ENCODE measurements around the gene DRD5.

The DRD5 gene

DNA sequence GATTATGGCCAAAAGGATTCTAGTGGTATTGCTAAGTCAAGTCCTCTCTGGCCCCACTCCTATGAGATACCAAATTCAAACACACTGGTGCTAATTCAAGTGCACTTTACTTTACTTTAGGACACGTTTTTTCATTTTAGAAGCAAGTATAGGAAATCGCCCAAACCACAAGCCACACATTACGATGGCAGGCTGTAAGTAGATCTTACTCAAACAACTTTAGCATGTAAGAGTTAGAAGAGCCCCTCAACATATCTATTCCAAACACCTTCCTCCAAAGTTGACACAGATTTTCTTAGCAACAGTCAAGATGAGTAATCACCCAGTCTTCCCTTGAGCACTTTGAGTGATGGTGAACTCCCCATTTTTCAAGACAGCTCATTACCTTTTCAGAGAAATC is 43.6 kb downstream of the DRD5 start:
- no peak for DNase-seq (ENCODE audit: low read depth)

DNA sequence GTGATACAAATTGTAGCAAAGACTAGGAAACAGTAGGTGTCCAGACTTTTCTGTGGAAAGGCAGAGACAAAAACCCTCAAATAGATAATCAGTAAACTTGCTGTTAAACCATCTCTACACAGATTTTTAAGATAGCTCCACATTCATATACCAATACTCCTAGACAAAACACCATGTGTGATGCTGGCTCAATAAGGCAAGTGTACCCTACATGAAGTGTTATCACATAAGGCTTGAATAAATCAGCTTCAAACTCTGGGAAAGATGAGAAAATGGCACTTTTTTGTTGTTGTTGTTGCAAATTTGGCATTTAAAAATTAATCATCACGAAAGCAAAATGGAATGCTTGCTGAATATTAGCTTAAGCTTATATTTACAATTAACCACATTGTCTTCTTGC is 45.1 kb downstream of the DRD5 start:
- H3K4me3 ChIP-seq (ENCODE audit: low read depth, low read length) = no peak overlapping the region
- TF ChIP-seq, protein P1, sequence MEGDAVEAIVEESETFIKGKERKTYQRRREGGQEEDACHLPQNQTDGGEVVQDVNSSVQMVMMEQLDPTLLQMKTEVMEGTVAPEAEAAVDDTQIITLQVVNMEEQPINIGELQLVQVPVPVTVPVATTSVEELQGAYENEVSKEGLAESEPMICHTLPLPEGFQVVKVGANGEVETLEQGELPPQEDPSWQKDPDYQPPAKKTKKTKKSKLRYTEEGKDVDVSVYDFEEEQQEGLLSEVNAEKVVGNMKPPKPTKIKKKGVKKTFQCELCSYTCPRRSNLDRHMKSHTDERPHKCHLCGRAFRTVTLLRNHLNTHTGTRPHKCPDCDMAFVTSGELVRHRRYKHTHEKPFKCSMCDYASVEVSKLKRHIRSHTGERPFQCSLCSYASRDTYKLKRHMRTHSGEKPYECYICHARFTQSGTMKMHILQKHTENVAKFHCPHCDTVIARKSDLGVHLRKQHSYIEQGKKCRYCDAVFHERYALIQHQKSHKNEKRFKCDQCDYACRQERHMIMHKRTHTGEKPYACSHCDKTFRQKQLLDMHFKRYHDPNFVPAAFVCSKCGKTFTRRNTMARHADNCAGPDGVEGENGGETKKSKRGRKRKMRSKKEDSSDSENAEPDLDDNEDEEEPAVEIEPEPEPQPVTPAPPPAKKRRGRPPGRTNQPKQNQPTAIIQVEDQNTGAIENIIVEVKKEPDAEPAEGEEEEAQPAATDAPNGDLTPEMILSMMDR (conservative IDR thresholded peaks at IDR 0.05; ENCODE audit: low read depth, low read length) = no peak
- no peak for DNase-seq (ENCODE audit: low read depth)

More for the DNA sequence above, 43.6 kb downstream of the DRD5 start:
- TF ChIP-seq, protein P1 (conservative IDR thresholded peaks at IDR 0.05; ENCODE audit: low read depth, low read length) = no peak
- H3K4me3 ChIP-seq (ENCODE audit: low read depth, low read length) = no peak overlapping the region

DNA sequence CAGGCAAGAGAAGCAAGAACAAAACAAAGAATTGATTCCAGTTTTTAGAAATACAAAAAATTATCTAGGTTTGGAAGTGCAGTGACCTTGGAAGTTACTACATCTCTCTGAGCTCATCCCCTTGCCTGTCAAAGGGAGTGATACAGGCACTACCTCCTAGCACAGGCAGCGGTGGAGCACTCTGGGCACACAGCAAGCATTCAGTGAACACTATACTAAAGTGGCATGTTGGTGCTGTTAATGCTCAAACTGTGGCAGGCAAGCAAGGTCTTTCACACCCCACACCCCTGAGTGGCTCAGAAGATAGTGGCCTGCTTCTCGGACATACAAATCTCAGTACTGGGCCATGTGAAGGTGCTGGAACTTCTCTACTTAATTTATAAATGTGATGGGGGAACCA is 51.2 kb downstream of the DRD5 start:
- TF ChIP-seq, protein P1 (conservative IDR thresholded peaks at IDR 0.05; ENCODE audit: low read depth, low read length) = no peak
- no peak overlapping the region for H3K4me3 ChIP-seq (ENCODE audit: low read depth, low read length)
- DNase-seq (ENCODE audit: low read depth) = no peak

DNA sequence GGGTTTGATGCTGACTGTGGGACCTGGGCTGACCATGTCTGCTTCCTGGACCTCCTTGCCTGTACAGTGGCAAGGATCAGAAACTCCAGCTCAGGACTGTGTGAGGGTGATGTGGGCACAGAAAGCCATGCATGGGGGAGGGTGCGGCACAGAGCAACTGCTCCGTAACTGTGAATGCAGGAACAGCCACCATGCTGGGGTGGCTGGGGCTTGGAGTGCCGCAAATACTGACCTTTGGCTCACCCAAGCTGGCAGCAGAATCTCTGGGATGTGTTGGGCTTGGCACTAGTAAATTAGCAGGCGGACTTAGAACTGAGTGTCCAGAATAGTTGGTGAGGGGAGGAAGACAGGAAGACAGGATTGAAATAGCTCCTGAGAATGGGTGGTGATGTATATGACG is 52.0 kb downstream of the DRD5 start:
- no peak for DNase-seq (ENCODE audit: low read depth)
- TF ChIP-seq, protein P1 (conservative IDR thresholded peaks at IDR 0.05; ENCODE audit: low read depth, low read length) = no peak
- H3K4me3 ChIP-seq (ENCODE audit: low read depth, low read length) = no peak overlapping the region

Measured in choroid plexus epithelial cell (primary cell).